Prostate gland (tissue), 2 donors: ENCODE data around the gene AFP.

Source experiments
- POLR2A ChIP-seq: fragments of 450-650 bp; IDR thresholded peaks from one replicate; pipeline ENCODE4 v1.6.1; 2016; ENCODE audit warnings: antibody characterized with exemption, mild to moderate bottlenecking
- TF ChIP-seq, protein P1 (sequence below), 4 experiments: fragments of 200-600 bp in 2 of 4; fragments of 450-650 bp in 2 of 4; sonication (generic) in 2 of 4; IDR thresholded peaks; 1 replicate in 3 of 4; 2 replicates in 1 of 4; pipeline ENCODE4 v1.5.1; 2016 to 2019; ENCODE audit warnings: antibody characterized with exemption in 4 of 4, mild to moderate bottlenecking in 2 of 4, moderate library complexity in 2 of 4

DNA sequence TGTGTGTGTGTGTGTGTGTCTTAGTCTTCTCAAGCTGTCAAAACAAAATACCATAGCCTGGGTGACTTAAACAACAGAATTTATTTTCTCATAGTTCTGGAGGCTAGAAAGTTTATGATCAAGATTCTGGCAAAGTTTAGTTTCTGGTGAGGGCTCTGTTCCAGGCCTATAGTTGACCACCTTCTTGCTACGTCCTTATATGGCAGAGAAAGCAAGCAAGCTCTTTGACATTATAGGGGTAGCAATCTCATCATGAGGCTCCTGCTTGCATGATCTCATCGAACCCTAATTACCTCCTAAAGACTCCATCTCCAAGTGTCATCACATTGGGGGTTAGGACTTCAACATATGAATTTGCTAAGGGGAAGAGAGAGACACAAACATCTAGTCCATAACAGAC lies 6.9 kb upstream of the AFP start:
- TF ChIP-seq, protein P1, sequence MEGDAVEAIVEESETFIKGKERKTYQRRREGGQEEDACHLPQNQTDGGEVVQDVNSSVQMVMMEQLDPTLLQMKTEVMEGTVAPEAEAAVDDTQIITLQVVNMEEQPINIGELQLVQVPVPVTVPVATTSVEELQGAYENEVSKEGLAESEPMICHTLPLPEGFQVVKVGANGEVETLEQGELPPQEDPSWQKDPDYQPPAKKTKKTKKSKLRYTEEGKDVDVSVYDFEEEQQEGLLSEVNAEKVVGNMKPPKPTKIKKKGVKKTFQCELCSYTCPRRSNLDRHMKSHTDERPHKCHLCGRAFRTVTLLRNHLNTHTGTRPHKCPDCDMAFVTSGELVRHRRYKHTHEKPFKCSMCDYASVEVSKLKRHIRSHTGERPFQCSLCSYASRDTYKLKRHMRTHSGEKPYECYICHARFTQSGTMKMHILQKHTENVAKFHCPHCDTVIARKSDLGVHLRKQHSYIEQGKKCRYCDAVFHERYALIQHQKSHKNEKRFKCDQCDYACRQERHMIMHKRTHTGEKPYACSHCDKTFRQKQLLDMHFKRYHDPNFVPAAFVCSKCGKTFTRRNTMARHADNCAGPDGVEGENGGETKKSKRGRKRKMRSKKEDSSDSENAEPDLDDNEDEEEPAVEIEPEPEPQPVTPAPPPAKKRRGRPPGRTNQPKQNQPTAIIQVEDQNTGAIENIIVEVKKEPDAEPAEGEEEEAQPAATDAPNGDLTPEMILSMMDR (IDR thresholded peaks at IDR 0.05): no peak
- no peak for TF ChIP-seq POLR2A
